ENCODE measurements around the gene CTIF. TPM values are rescaled to one million over a fixed set of nuclear protein-coding genes. Genes with fewer than 3 reads are reported as not detected.

CTIF gene
- total RNA-seq, 1 donor from 2014 or later = 51.5 TPM

DNA sequence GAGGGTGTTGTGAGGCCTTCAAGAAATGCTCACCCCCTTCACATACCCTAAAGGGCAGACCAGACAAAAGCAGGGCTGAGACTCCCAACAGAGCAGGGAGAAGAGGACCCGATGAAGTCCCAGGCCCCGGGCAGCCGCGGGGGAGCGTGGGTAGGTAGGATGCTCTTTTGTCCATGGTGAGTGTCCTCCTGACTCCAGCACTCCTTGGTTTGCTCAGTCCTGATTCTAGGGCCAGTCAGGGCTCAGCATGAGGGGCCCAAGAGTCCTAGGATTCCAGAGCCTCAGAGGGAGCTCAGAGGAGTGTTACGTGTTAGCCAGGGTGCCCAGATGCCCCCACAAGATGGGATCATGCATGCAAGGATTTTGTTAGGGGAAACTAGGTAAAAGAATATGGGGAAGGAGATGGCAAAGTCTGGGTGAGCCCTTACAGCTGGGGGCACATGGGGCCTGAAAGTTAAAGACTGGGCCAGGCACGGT is 347.1 kb downstream of the CTIF start:
- peaks cover 8% of the 10 kb centered on the region for H3K27me3 Mint-ChIP-seq (ENCODE audit: unreplicated experiment)
- no peak for TF ChIP-seq CTCF (IDR thresholded peaks at IDR 0.05; ENCODE audit: unreplicated experiment)
- no peak overlapping the region for H3K27ac Mint-ChIP-seq (ENCODE audit: unreplicated experiment)
- no peak overlapping the region for H3K4me3 Mint-ChIP-seq (ENCODE audit: unreplicated experiment)
- no peaks in the 10 kb centered on the region for H3K9me3 Mint-ChIP-seq (ENCODE audit: unreplicated experiment)
- H3K4me1 Mint-ChIP-seq (ENCODE audit: unreplicated experiment) = peaks cover 33% of the 10 kb centered on the region
- no peak for DNase-seq (ENCODE audit: low spot score)
- no peaks in the 10 kb centered on the region for H3K36me3 Mint-ChIP-seq (ENCODE audit: low read depth, unreplicated experiment)

- Mint-ChIP-seq H3K27ac (ENCODE audit: unreplicated experiment) (no peak overlapping the region), H3K4me3 (ENCODE audit: unreplicated experiment) (no peak overlapping the region), H3K9me3 (ENCODE audit: unreplicated experiment) (no peaks in the 10 kb centered on the region), H3K36me3 (ENCODE audit: low read depth, unreplicated experiment) (no peaks in the 10 kb centered on the region), H3K27me3 (ENCODE audit: unreplicated experiment) (peaks cover 8% of the 10 kb centered on the region), H3K4me1 (ENCODE audit: unreplicated experiment) (peaks cover 33% of the 10 kb centered on the region)
- no peak for TF ChIP-seq CTCF (IDR thresholded peaks at IDR 0.05; ENCODE audit: unreplicated experiment)
- DNase-seq (ENCODE audit: low spot score) = no peak
These were observed 347.9 kb downstream of the CTIF start for GRCh38 chr18:48886520-48887293.

DNA sequence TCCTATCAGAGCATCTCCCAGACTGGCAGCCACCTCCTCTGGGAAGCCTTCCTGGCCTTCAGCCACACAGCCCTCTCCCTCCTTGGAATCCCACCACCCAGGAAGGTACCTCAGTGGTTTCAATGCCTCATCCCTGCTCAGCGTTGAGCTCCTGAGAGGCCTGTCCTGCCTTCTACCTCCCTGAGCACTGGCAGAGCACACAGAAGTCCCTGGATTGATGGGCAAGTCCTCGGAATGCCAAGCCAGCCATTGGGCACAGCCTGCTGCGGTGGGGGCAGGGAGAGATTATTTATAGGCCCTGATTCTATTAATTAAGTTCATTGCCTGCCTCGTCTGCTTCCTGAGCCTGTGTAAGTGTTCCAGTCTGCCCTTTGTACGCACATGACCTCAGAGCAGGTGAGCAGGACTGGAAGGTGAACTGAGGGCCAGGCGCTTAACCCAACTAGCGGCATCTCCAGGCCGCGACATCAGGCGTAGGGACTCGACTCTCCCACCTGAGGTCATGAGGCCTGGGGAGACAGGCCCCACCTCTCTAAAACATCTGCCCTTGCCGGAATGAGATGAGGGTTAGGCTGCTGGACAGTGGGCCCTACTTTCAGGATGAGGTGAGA is 348.6 kb downstream of the CTIF start:
- no peak for DNase-seq (ENCODE audit: low spot score)
- H3K4me1 Mint-ChIP-seq (ENCODE audit: unreplicated experiment) = peaks cover 33% of the 10 kb centered on the region
- no peak for TF ChIP-seq CTCF (IDR thresholded peaks at IDR 0.05; ENCODE audit: unreplicated experiment)
- H3K27ac Mint-ChIP-seq (ENCODE audit: unreplicated experiment) = peak overlapping the region; percentile 36
- H3K9me3 Mint-ChIP-seq (ENCODE audit: unreplicated experiment) = no peaks in the 10 kb centered on the region
- H3K27me3 Mint-ChIP-seq (ENCODE audit: unreplicated experiment) = peaks cover 8% of the 10 kb centered on the region
- H3K36me3 Mint-ChIP-seq (ENCODE audit: low read depth, unreplicated experiment) = no peaks in the 10 kb centered on the region
- no peak overlapping the region for H3K4me3 Mint-ChIP-seq (ENCODE audit: unreplicated experiment)

DNA sequence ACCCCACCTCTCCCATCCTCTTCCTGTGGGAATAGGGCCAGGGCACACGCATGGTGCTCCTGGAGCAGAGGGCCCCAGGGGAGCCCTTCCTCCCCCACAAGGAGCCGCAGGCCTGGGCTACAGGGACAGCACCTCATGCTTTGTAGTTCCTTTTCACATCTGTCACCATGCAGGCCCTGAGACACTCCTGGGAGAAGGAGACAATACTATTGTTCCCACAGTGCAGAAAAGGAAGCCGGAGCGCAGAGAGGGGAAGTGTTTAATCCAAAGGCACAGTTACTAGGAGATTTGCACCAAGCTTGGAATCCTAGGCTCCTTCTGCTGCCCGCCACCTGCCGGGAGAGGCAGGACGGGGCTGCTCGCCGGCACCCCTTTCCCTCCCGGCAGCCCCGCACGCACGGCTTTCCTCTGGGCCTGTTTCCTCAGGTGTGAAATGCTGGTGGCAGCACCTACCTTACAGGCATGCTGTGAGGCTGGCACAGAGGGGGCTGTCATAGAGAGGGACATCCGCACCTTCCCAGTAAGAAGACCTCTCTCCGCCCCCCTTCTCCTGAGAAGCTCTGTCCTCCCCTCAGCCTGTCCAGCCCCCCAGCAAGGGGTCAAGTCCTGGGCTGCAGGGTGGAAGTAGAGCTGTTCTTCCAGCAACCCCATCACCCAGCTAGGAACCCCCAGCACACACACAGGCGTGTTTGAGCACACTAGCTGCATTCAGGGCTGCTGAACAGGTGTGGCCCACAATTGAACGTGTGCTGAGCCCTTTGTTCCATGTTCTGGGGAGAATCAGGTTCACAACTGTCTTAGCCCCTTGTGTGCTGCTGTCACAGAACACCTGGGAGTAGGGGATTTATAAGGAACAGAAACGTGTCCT is 349.3 kb downstream of the CTIF start:
- H3K4me3 Mint-ChIP-seq (ENCODE audit: unreplicated experiment) = no peak overlapping the region
- H3K27ac Mint-ChIP-seq (ENCODE audit: unreplicated experiment) = peak overlapping the region; percentile 36
- no peaks in the 10 kb centered on the region for H3K9me3 Mint-ChIP-seq (ENCODE audit: unreplicated experiment)
- H3K36me3 Mint-ChIP-seq (ENCODE audit: low read depth, unreplicated experiment) = no peaks in the 10 kb centered on the region
- peaks cover 33% of the 10 kb centered on the region for H3K4me1 Mint-ChIP-seq (ENCODE audit: unreplicated experiment)
- DNase-seq (ENCODE audit: low spot score) = peak; percentile 28
- TF ChIP-seq CTCF (IDR thresholded peaks at IDR 0.05; ENCODE audit: unreplicated experiment) = no peak
- peaks cover 8% of the 10 kb centered on the region for H3K27me3 Mint-ChIP-seq (ENCODE audit: unreplicated experiment)
